22Rv1 (cell line): ENCODE measurements around the gene PPP2R3A.

Experiments
- H3K27ac ChIP-seq: fragments of 450-650 bp; 2 replicates; pipeline ENCODE4 v1.5.1; 2017
- ZFX ChIP-seq: fragments of 450-650 bp; IDR thresholded peaks from 2 replicates; pipeline ENCODE4 v1.6.1; 2017; ENCODE audit warnings: antibody characterized with exemption, borderline replicate concordance
- TF ChIP-seq, protein P1 (sequence below): fragments of 450-650 bp; IDR thresholded peaks from 2 replicates; pipeline ENCODE4 v1.5.1; 2017; ENCODE audit warnings: mild to moderate bottlenecking

Gene PPP2R3A, protein sequence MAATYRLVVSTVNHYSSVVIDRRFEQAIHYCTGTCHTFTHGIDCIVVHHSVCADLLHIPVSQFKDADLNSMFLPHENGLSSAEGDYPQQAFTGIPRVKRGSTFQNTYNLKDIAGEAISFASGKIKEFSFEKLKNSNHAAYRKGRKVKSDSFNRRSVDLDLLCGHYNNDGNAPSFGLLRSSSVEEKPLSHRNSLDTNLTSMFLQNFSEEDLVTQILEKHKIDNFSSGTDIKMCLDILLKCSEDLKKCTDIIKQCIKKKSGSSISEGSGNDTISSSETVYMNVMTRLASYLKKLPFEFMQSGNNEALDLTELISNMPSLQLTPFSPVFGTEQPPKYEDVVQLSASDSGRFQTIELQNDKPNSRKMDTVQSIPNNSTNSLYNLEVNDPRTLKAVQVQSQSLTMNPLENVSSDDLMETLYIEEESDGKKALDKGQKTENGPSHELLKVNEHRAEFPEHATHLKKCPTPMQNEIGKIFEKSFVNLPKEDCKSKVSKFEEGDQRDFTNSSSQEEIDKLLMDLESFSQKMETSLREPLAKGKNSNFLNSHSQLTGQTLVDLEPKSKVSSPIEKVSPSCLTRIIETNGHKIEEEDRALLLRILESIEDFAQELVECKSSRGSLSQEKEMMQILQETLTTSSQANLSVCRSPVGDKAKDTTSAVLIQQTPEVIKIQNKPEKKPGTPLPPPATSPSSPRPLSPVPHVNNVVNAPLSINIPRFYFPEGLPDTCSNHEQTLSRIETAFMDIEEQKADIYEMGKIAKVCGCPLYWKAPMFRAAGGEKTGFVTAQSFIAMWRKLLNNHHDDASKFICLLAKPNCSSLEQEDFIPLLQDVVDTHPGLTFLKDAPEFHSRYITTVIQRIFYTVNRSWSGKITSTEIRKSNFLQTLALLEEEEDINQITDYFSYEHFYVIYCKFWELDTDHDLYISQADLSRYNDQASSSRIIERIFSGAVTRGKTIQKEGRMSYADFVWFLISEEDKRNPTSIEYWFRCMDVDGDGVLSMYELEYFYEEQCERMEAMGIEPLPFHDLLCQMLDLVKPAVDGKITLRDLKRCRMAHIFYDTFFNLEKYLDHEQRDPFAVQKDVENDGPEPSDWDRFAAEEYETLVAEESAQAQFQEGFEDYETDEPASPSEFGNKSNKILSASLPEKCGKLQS (N-terminal part only)

DNA sequence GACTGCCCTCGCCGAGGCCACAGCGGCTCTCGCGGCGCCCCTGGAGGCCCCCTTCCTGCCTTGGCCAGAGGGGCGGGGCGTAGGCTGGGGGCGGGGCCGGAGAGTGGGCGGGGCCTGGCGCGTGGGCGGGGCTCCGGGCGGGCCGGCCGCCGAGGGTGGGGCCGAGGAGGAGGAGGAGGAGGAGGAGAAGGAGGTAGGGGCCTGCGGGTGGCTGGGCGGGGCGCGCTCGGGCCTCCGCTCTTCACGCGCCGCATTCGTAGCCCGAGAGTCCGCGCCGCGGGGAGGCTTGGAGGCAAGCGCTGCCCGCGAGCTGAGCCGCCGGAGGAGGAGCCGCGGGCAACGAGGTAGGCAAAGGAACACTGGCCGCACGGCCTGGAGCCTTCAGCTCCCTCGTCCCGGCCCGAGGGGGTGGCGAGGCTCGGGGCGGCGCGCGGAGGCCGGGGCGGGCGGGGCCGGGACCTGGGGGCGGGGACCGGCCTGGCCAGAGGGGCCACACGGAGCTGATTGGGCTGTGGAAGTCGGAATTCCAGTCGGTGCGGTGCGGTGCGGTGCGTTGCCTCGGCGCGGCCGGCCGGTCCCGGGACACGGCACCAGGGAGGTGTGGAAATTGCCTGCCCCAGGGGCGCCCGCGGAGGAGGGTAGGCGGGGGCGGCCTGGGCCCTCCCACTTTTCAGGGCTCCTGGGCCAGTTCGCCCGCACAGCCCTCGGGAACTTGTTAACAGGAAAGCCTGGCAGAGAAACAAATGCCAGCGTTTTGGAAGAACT is at the start of gene PPP2R3A:
TSS of gene PPP2R3A (plus strand) at position 223 of the 765 bp plus-strand sequence. CDS start 35,771 bp downstream, outside the sequence.
- TF ChIP-seq, protein P1, sequence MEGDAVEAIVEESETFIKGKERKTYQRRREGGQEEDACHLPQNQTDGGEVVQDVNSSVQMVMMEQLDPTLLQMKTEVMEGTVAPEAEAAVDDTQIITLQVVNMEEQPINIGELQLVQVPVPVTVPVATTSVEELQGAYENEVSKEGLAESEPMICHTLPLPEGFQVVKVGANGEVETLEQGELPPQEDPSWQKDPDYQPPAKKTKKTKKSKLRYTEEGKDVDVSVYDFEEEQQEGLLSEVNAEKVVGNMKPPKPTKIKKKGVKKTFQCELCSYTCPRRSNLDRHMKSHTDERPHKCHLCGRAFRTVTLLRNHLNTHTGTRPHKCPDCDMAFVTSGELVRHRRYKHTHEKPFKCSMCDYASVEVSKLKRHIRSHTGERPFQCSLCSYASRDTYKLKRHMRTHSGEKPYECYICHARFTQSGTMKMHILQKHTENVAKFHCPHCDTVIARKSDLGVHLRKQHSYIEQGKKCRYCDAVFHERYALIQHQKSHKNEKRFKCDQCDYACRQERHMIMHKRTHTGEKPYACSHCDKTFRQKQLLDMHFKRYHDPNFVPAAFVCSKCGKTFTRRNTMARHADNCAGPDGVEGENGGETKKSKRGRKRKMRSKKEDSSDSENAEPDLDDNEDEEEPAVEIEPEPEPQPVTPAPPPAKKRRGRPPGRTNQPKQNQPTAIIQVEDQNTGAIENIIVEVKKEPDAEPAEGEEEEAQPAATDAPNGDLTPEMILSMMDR, result no peak
- TF ChIP-seq ZFX, result no peak
- peak within 1 kb of the TSS; percentile 85 for H3K27ac ChIP-seq

DNA sequence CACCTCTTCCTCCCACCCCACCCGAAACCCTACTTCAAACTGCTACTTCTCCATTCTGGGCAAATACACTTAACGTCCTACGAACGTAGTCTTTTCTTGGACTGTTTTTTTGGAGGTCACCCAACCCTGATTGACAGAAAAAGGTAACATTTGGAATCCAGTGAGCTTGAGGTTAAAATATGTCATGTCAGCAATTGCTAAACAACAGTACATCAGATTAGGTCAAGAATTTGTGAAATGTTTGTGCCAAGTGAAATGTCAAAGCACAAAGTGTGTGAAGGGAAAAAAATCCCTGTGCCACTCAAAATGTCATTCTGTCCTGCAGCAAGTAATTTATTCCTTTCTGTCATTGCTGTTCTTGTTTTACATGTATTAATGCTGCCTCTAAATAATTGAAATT is 49.2 kb upstream of the PPP2R3A start:
- TF ChIP-seq ZFX, result no peak
- TF ChIP-seq, protein P1, result no peak
- H3K27ac ChIP-seq, result no peak overlapping the region

DNA sequence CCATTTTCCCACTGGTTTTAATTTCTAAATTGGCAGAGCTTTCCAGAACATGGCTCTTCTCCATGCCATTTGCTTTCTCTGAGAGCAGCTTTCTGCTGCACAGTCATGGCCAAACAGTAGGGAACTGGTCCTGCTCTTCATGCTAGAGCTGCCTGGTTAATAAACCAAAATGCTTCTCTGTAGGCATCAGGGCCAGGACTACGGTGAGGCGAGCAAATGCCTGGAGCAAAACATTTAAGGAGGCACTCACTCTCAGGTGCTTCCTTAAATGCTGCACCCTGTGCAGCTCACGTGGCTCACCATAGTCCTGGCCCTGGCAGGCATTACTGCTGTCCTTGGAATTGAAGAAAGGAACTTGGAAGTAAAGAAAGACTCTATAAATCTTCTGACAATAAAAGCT is 48.5 kb upstream of the PPP2R3A start:
- TF ChIP-seq ZFX, result no peak
- H3K27ac ChIP-seq, result no peak overlapping the region

DNA sequence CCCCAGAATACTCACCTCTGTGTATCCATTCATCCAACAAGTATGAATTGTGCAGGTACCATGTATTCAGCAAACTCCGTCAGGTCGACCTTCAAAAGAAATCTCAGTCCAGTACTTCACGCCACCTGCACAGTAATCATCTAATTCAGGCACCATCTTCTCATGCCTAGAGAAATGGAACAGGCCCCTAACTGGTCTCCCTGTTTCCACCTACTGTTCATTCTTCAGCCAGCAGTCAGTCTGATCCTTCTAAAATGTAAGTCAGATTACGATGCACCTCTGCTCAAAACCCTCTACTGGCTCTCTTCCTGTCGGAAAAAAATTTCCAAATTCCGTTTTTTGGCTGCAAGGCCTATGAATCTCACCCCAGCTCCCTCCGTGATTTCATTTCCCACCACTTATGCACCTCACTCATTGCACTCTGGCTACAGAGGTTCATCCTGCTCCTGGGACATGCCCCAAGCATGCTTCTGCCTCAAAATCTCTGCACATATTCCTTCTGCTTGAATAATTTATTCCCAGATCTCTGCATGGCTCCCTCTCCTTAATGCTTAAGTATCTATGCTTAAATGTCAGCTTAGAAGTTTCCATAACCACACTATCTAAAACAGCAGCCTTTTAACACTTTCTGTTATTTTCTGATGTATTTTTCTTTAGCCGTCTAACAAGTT is 47.5 kb upstream of the PPP2R3A start:
- H3K27ac ChIP-seq, result no peak overlapping the region
- TF ChIP-seq, protein P1, result no peak
- no peak for TF ChIP-seq ZFX

DNA sequence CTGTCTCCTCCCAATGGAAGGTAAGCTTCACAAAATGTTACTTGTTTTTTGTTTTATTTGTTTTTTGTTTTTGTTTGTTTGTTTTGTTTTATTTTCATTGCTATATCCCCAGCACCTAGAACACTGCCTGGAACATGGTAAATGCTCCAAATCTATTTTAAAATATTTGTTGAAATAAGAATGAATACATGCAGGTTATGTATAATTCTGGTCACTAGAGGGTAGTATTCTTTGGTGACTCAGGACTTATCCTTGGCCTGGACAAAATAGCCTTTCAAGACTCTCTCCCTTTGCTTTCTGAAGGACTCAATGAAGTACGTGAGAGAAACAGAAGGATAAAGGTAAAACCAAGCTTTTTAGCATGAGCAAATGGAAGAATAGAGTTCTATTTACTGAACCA is 46.9 kb upstream of the PPP2R3A start:
- no peak overlapping the region for H3K27ac ChIP-seq
- TF ChIP-seq ZFX, result no peak
- TF ChIP-seq, protein P1, result peak; percentile 51

DNA sequence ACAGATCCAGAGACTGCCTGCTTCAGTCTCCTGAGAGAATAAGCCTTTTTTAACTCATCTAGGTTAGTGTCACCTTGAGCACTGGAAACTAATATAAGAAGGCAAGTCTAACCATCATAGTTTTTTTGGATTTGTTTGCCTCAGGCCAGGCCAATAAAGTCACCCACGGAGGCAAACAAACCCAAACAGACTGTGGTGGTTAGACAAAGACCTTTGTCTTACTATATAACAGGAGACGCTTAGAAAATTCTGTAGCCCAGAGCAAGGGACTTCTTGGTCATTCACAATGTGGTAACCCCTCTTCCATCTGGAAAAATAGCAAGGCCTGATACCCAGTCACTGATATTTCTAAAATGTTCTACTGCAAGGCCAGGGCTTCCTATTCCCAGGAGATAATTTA is 45.3 kb upstream of the PPP2R3A start:
- TF ChIP-seq ZFX, result no peak
- TF ChIP-seq, protein P1, result no peak
- H3K27ac ChIP-seq, result no peak overlapping the region

DNA sequence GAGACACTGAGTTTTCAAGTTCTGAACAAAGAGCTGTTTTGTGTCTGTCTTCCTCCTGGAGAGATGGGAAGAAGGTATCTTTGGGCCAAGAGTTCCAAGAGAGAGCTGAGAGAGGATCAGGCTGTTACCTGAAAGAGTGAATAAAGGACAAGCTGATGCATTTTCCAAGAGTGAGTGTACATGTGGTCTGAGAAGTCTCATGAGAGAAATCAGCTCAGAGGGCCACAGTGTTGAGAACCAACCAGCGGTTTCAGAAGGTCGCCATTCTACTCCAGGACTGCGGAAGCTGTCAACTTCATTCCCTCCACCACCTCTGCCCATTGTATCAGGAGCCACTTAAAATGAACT is 42.7 kb upstream of the PPP2R3A start:
- H3K27ac ChIP-seq, result no peak overlapping the region
- TF ChIP-seq ZFX, result no peak
- TF ChIP-seq, protein P1, result no peak
